Bronchial epithelial cell (primary cell): ENCODE data around the gene RAB40B. TPM values are rescaled to one million over a fixed set of nuclear protein-coding genes. Genes with fewer than 3 reads are reported as not detected.

ENCODE experiments used
- DNase-seq: peaks from one replicate; pipeline ENCODE4 v3.0.0-alpha.2; 2010; ENCODE audit warnings: low read depth
- FAIRE-seq: peaks from 2 replicates; lab custom pipeline; 2011; peaks lifted over from hg19 to GRCh38; lab: Jason Lieb, UNC
- H3K27me3 ChIP-seq: 2 replicates; pipeline ENCODE4 v1.5.1; 2011; ENCODE audit warnings: low read length; ENCODE audit not compliant: control insufficient read depth, insufficient read depth
- H3K36me3 ChIP-seq: 2 replicates; pipeline ENCODE4 v1.5.1; 2011; ENCODE audit warnings: low read length; ENCODE audit not compliant: control insufficient read depth, insufficient read depth
- H3K4me3 ChIP-seq: 2 replicates; pipeline ENCODE4 v1.5.1; 2011; ENCODE audit warnings: mild to moderate bottlenecking, low read depth, low read length, control low read depth
- CTCF ChIP-seq: IDR thresholded peaks from 2 replicates; pipeline ENCODE4 v1.5.1; 2011; ENCODE audit warnings: mild to moderate bottlenecking, moderate library complexity, low read length, control low read depth, inconsistent platforms; ENCODE audit not compliant: insufficient read depth, severe bottlenecking
- total RNA-seq: library from RNA; depleted of rRNA; stranded (reverse); fragments of >200 nt; gene quantifications from 2 replicates; pipeline ENCODE4 v1.2.1, GENCODE V29; 2014

Gene RAB40B
- total RNA-seq, 1 donor from 2014 or later: 3.4 TPM

DNA sequence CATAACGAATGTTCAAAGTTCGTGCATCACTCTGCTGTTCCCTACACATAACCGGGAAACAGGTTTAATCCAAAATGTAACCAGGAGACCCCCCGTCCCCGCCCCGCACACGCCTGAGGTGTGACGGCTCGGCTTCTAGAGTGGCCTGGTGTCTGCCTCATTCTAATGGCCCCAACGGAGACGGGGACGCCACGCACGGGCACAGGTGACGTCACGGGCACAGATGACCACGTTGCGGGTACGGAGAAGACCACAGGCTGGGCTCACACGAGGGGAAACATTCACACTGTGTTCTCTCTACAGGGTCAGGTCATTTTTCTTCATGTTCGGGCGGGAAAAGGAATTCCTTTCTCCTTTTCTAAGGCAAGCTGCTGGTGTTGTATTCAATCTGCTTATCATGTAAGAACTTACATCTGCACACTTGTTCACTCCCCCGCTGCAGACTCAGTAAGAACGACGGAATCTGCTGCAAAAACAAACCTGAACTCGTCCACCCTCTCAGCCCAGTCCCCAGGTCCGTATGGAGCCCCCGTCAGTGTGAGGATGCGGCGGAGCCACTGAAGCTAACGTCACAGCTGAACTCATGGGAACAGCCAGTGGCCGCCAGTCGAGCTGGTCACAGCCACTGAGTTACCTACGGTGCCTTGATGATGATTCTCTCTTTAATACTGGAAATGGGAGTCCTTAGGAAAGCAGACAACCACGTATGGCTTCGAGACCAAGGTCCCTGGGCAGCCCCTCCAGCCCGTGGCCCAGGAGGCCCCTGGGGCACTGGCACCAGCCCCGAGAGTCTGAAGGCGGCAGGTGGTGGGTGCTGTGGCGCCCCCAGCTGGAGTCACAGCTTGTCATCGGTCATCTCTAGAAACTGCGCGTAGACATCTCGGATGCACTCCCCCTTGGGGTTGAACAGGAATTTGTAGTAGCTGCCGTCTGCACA is 83.1 kb downstream of the RAB40B start:
- FAIRE-seq (peak; percentile 70), DNase-seq (no peak)
- Histone ChIP-seq H3K27me3 (no peaks in the 10 kb centered on the region), H3K4me3 (no peak overlapping the region), H3K36me3 (peaks cover 13% of the 10 kb centered on the region)
- peak; percentile 20 for TF ChIP-seq CTCF

GRCh38 chr17:82614095-82614631 is 84.3 kb downstream of the RAB40B start:
- no peak for FAIRE-seq
- H3K27me3 ChIP-seq: no peaks in the 10 kb centered on the region

GRCh38 chr17:82613283-82614094 is 85.0 kb downstream of the RAB40B start:
- DNase-seq: peak; percentile 51
- Histone ChIP-seq H3K36me3 (peaks cover 7% of the 10 kb centered on the region), H3K27me3 (no peaks in the 10 kb centered on the region), H3K4me3 (no peak overlapping the region)
- peak; percentile 15 for TF ChIP-seq CTCF
- no peak for FAIRE-seq

More at GRCh38 chr17:82614095-82614631, 84.3 kb downstream of the RAB40B start:
- no peak for DNase-seq
- no peak overlapping the region for H3K4me3 ChIP-seq
- H3K36me3 ChIP-seq: peaks cover 11% of the 10 kb centered on the region
- no peak for TF ChIP-seq CTCF

GRCh38 chr17:82611140-82612058 is 87.1 kb downstream of the RAB40B start:
- DNase-seq: no peak
- no peak overlapping the region for H3K4me3 ChIP-seq
- no peak for TF ChIP-seq CTCF
- H3K27me3 ChIP-seq: no peaks in the 10 kb centered on the region
- no peaks in the 10 kb centered on the region for H3K36me3 ChIP-seq
- FAIRE-seq: no peak

GRCh38 chr17:82609655-82610054 is 88.8 kb downstream of the RAB40B start:
- FAIRE-seq (no peak), DNase-seq (no peak)
- TF ChIP-seq CTCF: no peak
- peaks cover 1% of the 10 kb centered on the region for H3K36me3 ChIP-seq
- H3K4me3 ChIP-seq: no peak overlapping the region
- H3K27me3 ChIP-seq: no peaks in the 10 kb centered on the region
